H7 (cell line): Measurements from ENCODE around the gene ZNF138. TPM values are rescaled to one million over a fixed set of nuclear protein-coding genes. Genes with fewer than 3 reads are reported as not detected.

ENCODE experiments used
- DNase-seq: peaks from one replicate; pipeline ENCODE4 v3.0.0; 2012
- H3K27me3 ChIP-seq: 2 replicates; pipeline ENCODE4 v1.6.0; 2011; ENCODE audit warnings: mild to moderate bottlenecking, low read length; ENCODE audit not compliant: control insufficient read depth, insufficient read depth
- H3K36me3 ChIP-seq: replicated peaks from 2 replicates; pipeline ENCODE4 v1.5.1; 2011; ENCODE audit warnings: low read length; ENCODE audit not compliant: control insufficient read depth, insufficient read depth
- H3K4me3 ChIP-seq: 2 replicates; pipeline ENCODE4 v1.5.1; 2011; ENCODE audit warnings: low read depth, mild to moderate bottlenecking, control low read depth, low read length, moderate library complexity; ENCODE audit not compliant: insufficient read depth
- total RNA-seq: library from RNA; depleted of rRNA; stranded (reverse); fragments of >200 nt; shearing (Covaris generic); gene quantifications from 2 replicates; pipeline ENCODE4 v1.2.3, GENCODE V29; 2014

The ZNF138 gene
- total RNA-seq, 1 experiment from 2014 or later, result 0.35 TPM

- H3K27me3 ChIP-seq, result no peaks in the 10 kb centered on the region; the same call in 1 of the 2 replicates
- DNase-seq, result peak; percentile 9
- H3K36me3 ChIP-seq, result no peaks in the 10 kb centered on the region
- H3K4me3 ChIP-seq, result no peak overlapping the region
These were observed 81.6 kb downstream of the ZNF138 start for GRCh38 chr7:64875658-64876406.

GRCh38 chr7:64876792-64877713 lies 82.8 kb downstream of the ZNF138 start:
- peak overlapping the region; percentile 24; the same call in 1 of the 2 replicates for H3K4me3 ChIP-seq
- peak; percentile 96 for DNase-seq
- H3K36me3 ChIP-seq, result no peaks in the 10 kb centered on the region
- H3K27me3 ChIP-seq, result no peaks in the 10 kb centered on the region; the same call in 1 of the 2 replicates

GRCh38 chr7:64877714-64878610 lies 83.7 kb downstream of the ZNF138 start:
- Histone ChIP-seq H3K4me3 (peak overlapping the region; percentile 24; the same call in 1 of the 2 replicates), H3K36me3 (no peaks in the 10 kb centered on the region), H3K27me3 (peaks cover 2% of the 10 kb centered on the region; the same call in 1 of the 2 replicates)
- peak; percentile 19 for DNase-seq

GRCh38 chr7:64878684-64879083 lies 84.5 kb downstream of the ZNF138 start:
- Histone ChIP-seq H3K27me3 (peaks cover 2% of the 10 kb centered on the region; the same call in 1 of the 2 replicates), H3K4me3 (no peak overlapping the region), H3K36me3 (no peaks in the 10 kb centered on the region)
- DNase-seq, result no peak

- Histone ChIP-seq H3K4me3 (no peak overlapping the region), H3K36me3 (no peaks in the 10 kb centered on the region), H3K27me3 (peaks cover 3% of the 10 kb centered on the region; the same call in 1 of the 2 replicates)
- peak; percentile 7 for DNase-seq
These were observed 85.0 kb downstream of the ZNF138 start for GRCh38 chr7:64879086-64879730.

- no peak overlapping the region for H3K4me3 ChIP-seq
- H3K36me3 ChIP-seq, result no peaks in the 10 kb centered on the region
- DNase-seq, result peak; percentile 14
- peaks cover 5% of the 10 kb centered on the region; the same call in 1 of the 2 replicates for H3K27me3 ChIP-seq
These were observed 85.6 kb downstream of the ZNF138 start for GRCh38 chr7:64879800-64880199.

- DNase-seq, result peak; percentile 14
- Histone ChIP-seq H3K36me3 (no peaks in the 10 kb centered on the region), H3K4me3 (no peak overlapping the region), H3K27me3 (peaks cover 5% of the 10 kb centered on the region; the same call in 1 of the 2 replicates)
These were observed 86.4 kb downstream of the ZNF138 start for GRCh38 chr7:64880322-64881297.

- Histone ChIP-seq H3K27me3 (peaks cover 5% of the 10 kb centered on the region; the same call in 1 of the 2 replicates), H3K4me3 (no peak overlapping the region; the same call in 1 of the 2 replicates), H3K36me3 (no peaks in the 10 kb centered on the region)
- no peak for DNase-seq
These were observed 87.4 kb downstream of the ZNF138 start for GRCh38 chr7:64881461-64882287.

GRCh38 chr7:64882341-64883112 lies 88.3 kb downstream of the ZNF138 start:
- DNase-seq, result peak; percentile 59

More at GRCh38 chr7:64882341-64883112, 88.3 kb downstream of the ZNF138 start:
- Histone ChIP-seq H3K27me3 (peaks cover 5% of the 10 kb centered on the region; the same call in 1 of the 2 replicates), H3K36me3 (no peaks in the 10 kb centered on the region), H3K4me3 (peak overlapping the region; percentile 14; the same call in 1 of the 2 replicates)
